ENCODE data around the gene WDFY4.

GRCh38 chr10:48907730-48908129 is 223.1 kb downstream of the WDFY4 start:
- no peak for TF ChIP-seq ZNF610 (tag by site-specific recombination; IDR thresholded peaks at IDR 0.05; ENCODE audit: borderline replicate concordance)
- TF ChIP-seq ZNF140 (tag by site-specific recombination; IDR thresholded peaks at IDR 0.05): no peak
- no peak for TF ChIP-seq CTCF (tag by site-specific recombination; IDR thresholded peaks at IDR 0.05)
- TF ChIP-seq ZBTB8A (tag by site-specific recombination; IDR thresholded peaks at IDR 0.05): no peak
- TF ChIP-seq MZF1 (tag by site-specific recombination; IDR thresholded peaks at IDR 0.05; ENCODE audit: borderline replicate concordance): no peak
- TF ChIP-seq FEZF1 (tag by site-specific recombination; IDR thresholded peaks at IDR 0.05): no peak
- no peak for TF ChIP-seq ZNF530 (tag by site-specific recombination; IDR thresholded peaks at IDR 0.05; ENCODE audit: low read depth)
- no peak for TF ChIP-seq SP7 (tag by site-specific recombination; IDR thresholded peaks at IDR 0.05)
- no peak for TF ChIP-seq ZNF16 (tag by site-specific recombination; IDR thresholded peaks at IDR 0.05; ENCODE audit: low read depth)
- no peak for TF ChIP-seq ZNF266 (tag by site-specific recombination; IDR thresholded peaks at IDR 0.05; ENCODE audit: low read depth)
- no peak for TF ChIP-seq ZNF274 (IDR thresholded peaks at IDR 0.05; ENCODE audit: low read length)
- TF ChIP-seq ZNF274 (tag by site-specific recombination; IDR thresholded peaks at IDR 0.05; ENCODE audit: borderline replicate concordance): no peak

Data from HEK293 (cell line).